HUES48 (cell line): Measurements from ENCODE around the gene RBM20.
"Not testable (repeated sequence)": the region's sequence is repeated elsewhere in the genome, so short reads cannot be mapped to it uniquely, and the experiment has no call there.

ENCODE experiments used
- H3K27ac ChIP-seq: one replicate; pipeline ENCODE4 v1.7.0; 2013; ENCODE audit warnings: low read depth, low read length, inconsistent platforms
- H3K27me3 ChIP-seq: 2 replicates; pipeline ENCODE4 v1.6.1; 2013; ENCODE audit warnings: mild to moderate bottlenecking, low read length; ENCODE audit not compliant: control insufficient read depth, insufficient read depth
- H3K36me3 ChIP-seq: 2 replicates; pipeline ENCODE4 v1.6.1; 2013; ENCODE audit warnings: low read length; ENCODE audit not compliant: control insufficient read depth, insufficient read depth
- H3K4me1 ChIP-seq: 2 replicates; pipeline ENCODE4 v1.6.1; 2013; ENCODE audit warnings: mild to moderate bottlenecking, low read length; ENCODE audit not compliant: control insufficient read depth, insufficient read depth
- H3K4me3 ChIP-seq: 2 replicates; pipeline ENCODE4 v1.5.1; 2013; ENCODE audit warnings: mild to moderate bottlenecking, low read depth, low read length
- H3K9ac ChIP-seq: 2 replicates; pipeline ENCODE4 v1.6.1; 2013; ENCODE audit warnings: mild to moderate bottlenecking, low read depth, low read length, moderate library complexity
- H3K9me3 ChIP-seq: 2 replicates; pipeline ENCODE4 v1.6.1; 2013; ENCODE audit warnings: low read length; ENCODE audit not compliant: control insufficient read depth, insufficient read depth

The RBM20 gene

DNA sequence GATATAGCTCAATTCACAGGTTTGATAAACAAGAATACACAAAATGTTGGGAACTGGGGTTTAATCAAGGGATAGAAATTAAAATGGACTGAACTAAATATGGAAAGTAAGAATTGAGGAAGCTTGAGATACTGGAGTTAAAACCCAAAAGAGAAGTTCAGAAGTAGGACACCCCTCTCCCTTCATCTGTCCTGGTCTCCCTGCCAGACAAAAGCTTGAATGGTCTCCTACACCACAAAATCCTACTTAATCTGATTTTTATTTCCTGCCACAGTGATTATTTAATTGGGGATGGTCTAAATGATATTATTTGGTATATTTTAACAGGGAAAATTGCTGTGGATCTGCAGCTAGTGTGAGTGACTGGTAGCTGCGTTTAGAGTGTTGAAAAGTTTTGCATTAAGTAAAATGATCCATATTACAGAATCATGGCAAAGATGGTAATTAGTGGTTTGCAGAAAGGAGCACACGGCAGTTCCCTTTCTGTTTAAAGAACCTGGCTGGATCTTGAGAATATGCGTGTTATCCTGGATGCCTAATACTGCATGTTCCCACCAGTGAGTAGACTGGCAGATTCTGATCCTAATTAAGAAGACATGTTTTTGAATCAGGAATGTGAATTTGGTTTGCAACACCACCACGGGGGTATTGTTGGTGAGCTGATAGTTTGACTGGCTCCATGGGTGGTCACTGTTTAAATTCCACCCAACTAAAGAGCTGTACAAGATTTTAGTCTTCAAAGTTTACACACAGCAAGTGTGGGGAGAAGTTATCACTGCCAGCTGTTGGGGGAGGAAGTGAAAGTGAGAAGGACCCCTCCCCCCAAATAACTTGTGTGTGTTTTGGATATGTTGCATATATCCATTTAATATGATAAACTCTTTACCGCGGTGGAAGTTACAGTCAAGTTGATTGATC, 5.5 kb downstream of the RBM20 start:
- Histone ChIP-seq H3K4me3 (no peak overlapping the region), H3K36me3 (no peaks in the 10 kb centered on the region), H3K9ac (no peak overlapping the region), H3K4me1 (peaks cover 17% of the 10 kb centered on the region), H3K27ac (no peak overlapping the region), H3K9me3 (no peaks in the 10 kb centered on the region), H3K27me3 (peaks cover 25% of the 10 kb centered on the region)

DNA sequence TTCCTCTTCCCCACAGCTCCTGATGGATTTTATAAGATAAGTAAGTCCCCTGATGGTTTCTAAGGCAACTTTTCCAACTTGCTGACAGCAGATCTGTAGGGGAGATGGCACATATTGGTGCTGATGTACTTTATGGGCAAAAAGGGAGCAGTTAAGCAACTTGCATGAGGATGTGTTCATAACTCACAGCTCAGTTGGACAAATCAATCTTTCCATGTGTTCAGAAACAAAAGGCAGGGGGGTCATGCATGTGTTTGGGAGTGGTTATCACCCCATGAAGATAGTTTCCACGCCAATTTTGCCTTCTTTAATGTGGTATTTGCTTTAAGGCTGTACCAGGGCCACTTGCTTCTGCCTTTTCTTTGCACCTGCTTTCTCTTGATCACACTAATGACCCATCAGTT, 6.1 kb downstream of the RBM20 start:
- Histone ChIP-seq H3K36me3 (no peaks in the 10 kb centered on the region), H3K4me3 (no peak overlapping the region), H3K4me1 (peaks cover 10% of the 10 kb centered on the region), H3K27me3 (peaks cover 18% of the 10 kb centered on the region), H3K9ac (no peak overlapping the region), H3K9me3 (no peaks in the 10 kb centered on the region), H3K27ac (no peak overlapping the region)

GRCh38 chr10:110651044-110651958, 7.2 kb downstream of the RBM20 start:
- Histone ChIP-seq H3K9me3 (no peaks in the 10 kb centered on the region), H3K4me1 (peaks cover 8% of the 10 kb centered on the region), H3K36me3 (no peaks in the 10 kb centered on the region), H3K9ac (no peak overlapping the region), H3K27ac (no peak overlapping the region), H3K27me3 (peaks cover 8% of the 10 kb centered on the region), H3K4me3 (no peak overlapping the region)

DNA sequence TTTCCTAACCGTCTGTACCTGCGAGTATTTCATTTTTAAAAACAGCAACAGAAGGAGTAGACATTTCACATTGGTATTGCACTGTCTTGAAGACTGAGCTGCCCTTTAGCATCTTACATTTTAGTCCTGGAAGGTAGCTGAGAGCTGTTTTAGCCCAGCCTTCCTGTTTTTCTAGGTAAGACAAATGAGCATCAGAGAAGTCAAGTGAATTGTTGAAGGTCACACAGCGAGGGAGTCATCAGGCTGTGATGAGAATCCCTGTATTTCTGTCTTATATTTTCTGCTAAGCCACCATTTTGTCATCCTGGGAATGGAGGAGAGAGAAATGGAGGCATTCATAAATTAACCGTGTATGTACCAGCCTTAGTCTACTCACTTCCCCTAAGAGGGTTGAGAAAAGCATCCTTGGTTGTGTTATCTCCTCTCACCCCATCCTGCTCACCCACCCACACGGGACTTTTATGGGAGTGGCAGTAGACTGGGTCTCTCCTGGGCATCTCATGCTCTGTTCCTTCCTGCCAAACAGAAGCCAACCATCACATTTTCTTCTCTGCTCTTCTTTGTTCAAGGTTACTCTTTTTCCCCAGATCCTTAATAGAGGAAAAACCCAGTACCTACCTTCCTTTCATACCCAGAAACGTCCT, 8.5 kb downstream of the RBM20 start:
- Histone ChIP-seq H3K4me1 (peaks cover 8% of the 10 kb centered on the region), H3K9ac (no peak overlapping the region), H3K27ac (no peak overlapping the region), H3K9me3 (no peaks in the 10 kb centered on the region), H3K4me3 (no peak overlapping the region), H3K36me3 (no peaks in the 10 kb centered on the region), H3K27me3 (no peaks in the 10 kb centered on the region)

DNA sequence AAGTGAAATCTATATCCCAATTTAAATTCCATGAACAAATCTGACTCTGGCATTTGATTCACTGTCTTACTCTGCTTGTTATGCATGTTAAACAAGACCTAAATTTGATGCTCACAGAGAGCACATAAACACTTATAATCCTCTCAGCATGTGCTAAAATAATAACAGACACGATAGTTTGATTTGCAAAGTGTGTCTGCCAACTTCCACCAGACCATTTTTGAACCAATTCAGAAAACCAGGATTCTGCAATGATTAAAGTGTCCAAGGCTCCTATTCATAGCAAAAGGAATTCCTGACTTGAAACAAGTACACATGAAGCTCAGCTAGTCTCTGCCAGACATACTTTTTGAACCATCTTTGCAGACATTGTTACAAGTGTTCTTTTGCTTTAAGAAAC, 11.2 kb downstream of the RBM20 start:
- H3K4me3 ChIP-seq, result no peak overlapping the region
- H3K27me3 ChIP-seq, result no peaks in the 10 kb centered on the region
- H3K27ac ChIP-seq, result no peak overlapping the region
- H3K9me3 ChIP-seq, result no peaks in the 10 kb centered on the region
- no peak overlapping the region for H3K9ac ChIP-seq
- no peaks in the 10 kb centered on the region for H3K4me1 ChIP-seq
- no peaks in the 10 kb centered on the region for H3K36me3 ChIP-seq

- Histone ChIP-seq H3K4me1 (no peaks in the 10 kb centered on the region), H3K27ac (no peak overlapping the region), H3K9me3 (no peaks in the 10 kb centered on the region), H3K9ac (no peak overlapping the region), H3K27me3 (no peaks in the 10 kb centered on the region), H3K36me3 (no peaks in the 10 kb centered on the region), H3K4me3 (no peak overlapping the region)
These were observed 12.5 kb downstream of the RBM20 start for GRCh38 chr10:110656612-110657011.

GRCh38 chr10:110657973-110658691, 14.0 kb downstream of the RBM20 start:
- no peak overlapping the region for H3K9ac ChIP-seq
- no peaks in the 10 kb centered on the region for H3K9me3 ChIP-seq
- H3K27me3 ChIP-seq, result no peaks in the 10 kb centered on the region
- H3K27ac ChIP-seq, result no peak overlapping the region
- H3K36me3 ChIP-seq, result no peaks in the 10 kb centered on the region
- H3K4me3 ChIP-seq, result no peak overlapping the region
- H3K4me1 ChIP-seq, result no peaks in the 10 kb centered on the region

- H3K4me3 ChIP-seq, result no peak overlapping the region
- H3K9me3 ChIP-seq, result no peaks in the 10 kb centered on the region
- H3K4me1 ChIP-seq, result no peaks in the 10 kb centered on the region
- no peaks in the 10 kb centered on the region for H3K36me3 ChIP-seq
- H3K27me3 ChIP-seq, result no peaks in the 10 kb centered on the region
- H3K9ac ChIP-seq, result no peak overlapping the region
- H3K27ac ChIP-seq, result no peak overlapping the region
These were observed 15.4 kb downstream of the RBM20 start for GRCh38 chr10:110659558-110659957.

DNA sequence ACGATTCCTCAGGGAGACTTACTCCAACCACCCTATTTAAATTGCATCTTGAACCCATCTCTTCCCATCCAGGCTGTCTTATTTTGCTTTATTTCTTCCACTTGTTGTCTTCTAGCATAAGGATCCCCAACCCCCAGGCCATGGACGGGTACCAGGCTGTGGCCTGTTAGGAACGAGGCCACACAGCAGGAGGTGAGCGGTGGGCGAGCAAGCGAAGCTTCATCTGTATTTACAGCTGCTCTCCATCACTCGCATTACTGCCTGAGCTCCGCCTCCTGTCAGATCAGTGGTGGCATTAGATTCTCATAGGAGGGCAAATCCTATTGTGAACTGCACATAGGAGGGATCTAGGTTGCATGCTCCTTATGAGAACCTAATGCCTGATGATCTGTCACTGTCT, 16.2 kb downstream of the RBM20 start:
- H3K4me1 ChIP-seq, H3K9ac ChIP-seq, H3K27me3 ChIP-seq, H3K9me3 ChIP-seq, H3K4me3 ChIP-seq, H3K27ac ChIP-seq, H3K36me3 ChIP-seq: not testable (repeated sequence)

- no peak overlapping the region for H3K27ac ChIP-seq
- H3K4me1 ChIP-seq, result no peaks in the 10 kb centered on the region
- no peaks in the 10 kb centered on the region for H3K36me3 ChIP-seq
- no peaks in the 10 kb centered on the region for H3K27me3 ChIP-seq
- H3K9ac ChIP-seq, result no peak overlapping the region
- H3K9me3 ChIP-seq, result no peaks in the 10 kb centered on the region
- no peak overlapping the region for H3K4me3 ChIP-seq
These were observed 17.2 kb downstream of the RBM20 start for GRCh38 chr10:110661292-110661691.
